OCI-LY1 (cell line): ENCODE data around the gene CD8A.

Experiments used
- CTCF ChIP-seq: fragments of 200-600 bp; sonication (generic), shearing (Covaris generic); IDR thresholded peaks from 2 replicates; pipeline ENCODE4 v1.5.1; 2017; ENCODE audit warnings: mild to moderate bottlenecking, antibody characterized with exemption, low read length, moderate library complexity, mixed read lengths
- EZH2 ChIP-seq: fragments of 200-600 bp; sonication (generic), shearing (Covaris generic); IDR thresholded peaks from 2 replicates; pipeline ENCODE4 v1.8.0; 2017; ENCODE audit warnings: borderline replicate concordance, mixed run types, mild to moderate bottlenecking, antibody characterized with exemption, low read length, moderate library complexity, mixed read lengths

- TF ChIP-seq EZH2 (no peak), CTCF (no peak)
Measured at GRCh38 chr2:86783615-86784339, 6.9 kb downstream of the CD8A start.
